Activated CD4-positive, CD25-positive, alpha-beta regulatory T cell (primary cell): Measurements from ENCODE around the gene BEGAIN.

Experiments
- DNase-seq, 4 experiments: peaks; one replicate each; lab custom pipeline; 2025; lab: John Stamatoyannopoulos, UW

The BEGAIN gene

GRCh38 chr14:100567877-100568163 is 19.4 kb downstream of the BEGAIN start:
- no peak for DNase-seq

- DNase-seq: no peak
Measured at GRCh38 chr14:100567009-100567876, 20.0 kb downstream of the BEGAIN start.

GRCh38 chr14:100566586-100566985 is 20.6 kb downstream of the BEGAIN start:
- DNase-seq: no peak

- DNase-seq: no peak
Measured at GRCh38 chr14:100566119-100566518, 21.1 kb downstream of the BEGAIN start.

- DNase-seq: no peak
Measured at GRCh38 chr14:100565650-100566049, 21.6 kb downstream of the BEGAIN start.

GRCh38 chr14:100564512-100564911 is 22.7 kb downstream of the BEGAIN start:
- DNase-seq: no peak

GRCh38 chr14:100562751-100563150 is 24.5 kb downstream of the BEGAIN start:
- DNase-seq: no peak

GRCh38 chr14:100561005-100561404 is 26.2 kb downstream of the BEGAIN start:
- DNase-seq: no peak

GRCh38 chr14:100560471-100560870 is 26.7 kb downstream of the BEGAIN start:
- no peak for DNase-seq

GRCh38 chr14:100559455-100559854 is 27.8 kb downstream of the BEGAIN start:
- no peak for DNase-seq

- no peak for DNase-seq
Measured at GRCh38 chr14:100558966-100559365, 28.3 kb downstream of the BEGAIN start.

GRCh38 chr14:100558226-100558625 is 29.0 kb downstream of the BEGAIN start:
- no peak for DNase-seq

- DNase-seq: no peak
Measured at GRCh38 chr14:100557658-100558057, 29.6 kb downstream of the BEGAIN start.

- no peak for DNase-seq
Measured at GRCh38 chr14:100556936-100557505, 30.2 kb downstream of the BEGAIN start.

- DNase-seq: no peak
Measured at GRCh38 chr14:100556140-100556475, 31.1 kb downstream of the BEGAIN start.

- no peak for DNase-seq
Measured at GRCh38 chr14:100555436-100556139, 31.6 kb downstream of the BEGAIN start.

GRCh38 chr14:100554696-100555320 is 32.4 kb downstream of the BEGAIN start:
- DNase-seq: no peak

- DNase-seq: no peak
Measured at GRCh38 chr14:100554082-100554677, 33.0 kb downstream of the BEGAIN start.

- DNase-seq: no peak
Measured at GRCh38 chr14:100553471-100553870, 33.7 kb downstream of the BEGAIN start.

GRCh38 chr14:100552524-100553125 is 34.6 kb downstream of the BEGAIN start:
- no peak for DNase-seq

- no peak for DNase-seq
Measured at GRCh38 chr14:100551056-100551455, 36.2 kb downstream of the BEGAIN start.
